GM18951 (cell line): ENCODE results near the gene PLA2G5.

Experiments used
- POLR2A ChIP-seq: IDR thresholded peaks from 4 replicates; pipeline ENCODE4 v1.6.1; 2011; ENCODE audit warnings: mild to moderate bottlenecking; ENCODE audit not compliant: insufficient read length, insufficient read depth; ENCODE audit errors: extremely low read depth
- in situ Hi-C: fragments of 300-500 bp; cut with MboI; formaldehyde crosslinking; loops from one replicate; pipeline ENCODE4 v1.12.0; 2022; ENCODE audit warnings: low sequenced_read_pairs, mixed read lengths, inconsistent platforms; ENCODE audit not compliant: unreplicated experiment

Gene PLA2G5

GRCh38 chr1:20074725-20075171 is 4.8 kb downstream of the PLA2G5 start:
- no peak for TF ChIP-seq POLR2A
- in situ Hi-C loops = no loop called here

DNA sequence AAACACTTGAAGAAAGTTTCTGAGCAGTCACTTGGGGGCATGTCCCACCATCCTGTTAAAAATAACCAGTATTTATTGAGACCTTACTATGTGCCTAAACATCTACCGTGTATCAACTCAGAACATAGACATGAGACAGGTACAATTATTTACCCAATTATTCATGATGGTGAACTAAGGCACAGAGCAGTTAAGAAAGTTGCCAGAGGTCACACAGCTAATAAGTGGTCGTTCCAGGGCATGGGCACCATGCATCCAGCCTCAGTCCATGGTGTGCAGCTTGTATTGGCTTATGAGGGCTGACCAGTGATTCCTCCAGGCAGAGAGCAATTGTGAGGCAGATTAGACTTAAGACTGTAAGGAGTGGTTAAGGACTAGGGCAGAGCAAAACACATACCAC is 5.4 kb downstream of the PLA2G5 start:
- in situ Hi-C loops = no loop called here
- no peak for TF ChIP-seq POLR2A

- in situ Hi-C loops = no loop called here
- no peak for TF ChIP-seq POLR2A
These were observed 6.2 kb downstream of the PLA2G5 start for GRCh38 chr1:20076223-20076622.

DNA sequence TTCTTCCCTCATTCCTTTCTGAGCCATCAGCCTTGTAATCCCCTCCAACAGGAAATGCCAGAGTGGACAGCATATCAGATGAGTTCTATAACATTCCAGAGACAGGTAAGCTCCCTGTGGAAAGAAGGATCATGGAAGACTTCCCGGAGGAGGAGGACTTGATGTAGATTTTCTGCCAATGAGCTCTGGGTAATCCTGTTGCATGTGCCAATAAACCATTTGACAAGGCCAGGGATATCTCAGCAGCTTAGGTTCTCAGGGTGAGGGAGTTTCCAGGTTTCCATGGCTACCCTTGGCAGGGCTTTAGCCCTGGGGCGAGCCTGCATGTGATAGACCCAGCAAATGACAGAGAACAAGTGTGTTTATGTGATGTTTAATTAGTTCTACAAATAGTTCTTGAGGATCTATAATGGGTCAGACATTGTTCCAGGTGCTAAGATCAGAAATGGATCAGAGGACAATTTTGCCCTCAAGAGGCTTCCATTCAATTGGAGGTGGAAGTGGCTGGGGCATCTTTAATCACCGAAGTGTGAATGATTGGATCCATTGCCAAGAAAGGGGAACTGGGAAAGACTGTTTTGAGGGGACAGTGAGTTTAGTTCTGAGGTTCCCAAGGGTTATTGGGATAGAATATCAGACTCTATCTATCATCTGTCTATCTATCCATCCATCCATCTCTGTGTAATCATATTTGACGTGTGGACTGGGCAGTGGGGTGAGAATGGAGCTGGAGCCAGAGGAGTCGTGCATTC is 6.9 kb downstream of the PLA2G5 start:
- in situ Hi-C loops = no loop called here

GRCh38 chr1:20078171-20078651 is 8.2 kb downstream of the PLA2G5 start:
- TF ChIP-seq POLR2A = no peak
- in situ Hi-C loops = no loop called here

More for the DNA sequence above, 6.9 kb downstream of the PLA2G5 start:
- TF ChIP-seq POLR2A = no peak

- TF ChIP-seq POLR2A = no peak
- in situ Hi-C loops = no loop called here
These were observed 8.7 kb downstream of the PLA2G5 start for GRCh38 chr1:20078711-20079110.

DNA sequence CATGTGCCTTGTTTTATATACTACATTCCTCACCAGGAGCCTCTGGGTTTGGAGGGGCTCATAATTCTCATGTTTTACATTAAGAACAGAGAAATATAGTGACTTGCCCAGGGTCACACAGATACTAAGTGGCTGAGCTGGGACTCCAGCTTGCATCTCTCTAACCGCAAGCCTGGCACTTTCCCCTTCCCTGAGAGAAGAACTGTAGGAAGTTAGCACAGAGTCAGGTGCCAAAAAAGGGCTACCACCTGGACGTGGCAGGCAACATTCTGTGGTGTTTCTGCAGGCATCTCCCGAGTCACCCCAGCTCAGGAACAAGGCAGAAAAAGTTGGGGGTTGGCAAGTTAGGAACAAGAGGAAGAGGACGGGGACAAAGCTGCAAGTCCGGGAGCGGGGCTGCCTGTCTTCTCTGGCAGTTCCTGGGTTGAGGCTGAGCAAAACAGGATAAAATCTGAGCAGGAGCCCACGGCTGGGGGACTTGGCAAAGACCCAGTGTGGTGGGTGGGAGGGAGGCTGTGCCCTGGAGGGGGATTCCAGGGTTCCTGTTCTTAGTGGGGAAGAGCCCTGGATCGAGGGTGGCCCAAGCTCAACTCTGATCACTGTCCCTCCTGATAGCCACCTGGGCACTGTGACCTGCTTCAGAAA is 9.8 kb downstream of the PLA2G5 start:
- no peak for TF ChIP-seq POLR2A
- in situ Hi-C loops = no loop called here

DNA sequence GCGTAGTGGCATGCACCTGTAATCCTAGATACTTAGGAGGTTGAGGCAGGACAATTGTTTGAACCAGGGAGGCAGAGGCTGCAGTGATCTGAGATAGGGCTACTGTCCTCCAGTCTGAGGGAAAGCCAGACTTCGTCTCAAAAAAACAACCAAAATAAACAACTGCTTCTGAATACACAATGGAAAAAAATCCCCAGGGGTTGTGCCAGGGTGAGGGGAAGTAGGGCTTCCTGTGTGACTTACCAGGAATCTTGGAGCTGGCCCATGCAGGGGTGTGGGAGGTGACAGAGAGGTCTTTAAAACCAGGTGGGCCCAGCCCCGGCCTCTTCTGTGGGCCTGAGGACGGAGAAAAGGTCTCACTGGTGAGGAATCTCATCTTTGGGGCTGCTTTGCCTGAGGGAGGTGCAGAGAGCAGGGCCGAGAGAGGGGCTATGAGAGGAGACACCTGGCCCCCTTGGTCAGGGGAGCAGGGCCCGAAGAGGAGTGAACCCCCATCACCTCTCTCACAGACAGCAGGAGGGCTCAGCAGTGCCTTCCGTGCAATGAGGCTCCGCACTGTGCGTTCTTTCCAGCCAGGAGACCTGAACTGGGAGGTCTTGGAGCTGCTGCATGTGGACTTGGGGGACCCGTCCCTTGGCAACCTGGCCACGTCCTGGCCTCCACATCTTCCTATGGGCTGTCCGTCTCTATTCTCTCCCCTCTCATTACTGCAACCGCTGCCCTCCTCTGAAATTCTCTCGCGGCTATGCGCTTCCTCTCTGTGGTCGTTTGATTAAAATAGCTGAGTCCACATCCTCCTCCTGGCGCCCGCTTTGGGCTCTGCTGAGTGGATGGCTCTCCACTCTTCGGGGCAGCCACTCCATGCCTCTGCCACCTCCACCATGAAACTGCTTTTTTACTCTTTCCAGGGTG is 10.7 kb downstream of the PLA2G5 start:
- in situ Hi-C loops = no loop called here
- no peak for TF ChIP-seq POLR2A

DNA sequence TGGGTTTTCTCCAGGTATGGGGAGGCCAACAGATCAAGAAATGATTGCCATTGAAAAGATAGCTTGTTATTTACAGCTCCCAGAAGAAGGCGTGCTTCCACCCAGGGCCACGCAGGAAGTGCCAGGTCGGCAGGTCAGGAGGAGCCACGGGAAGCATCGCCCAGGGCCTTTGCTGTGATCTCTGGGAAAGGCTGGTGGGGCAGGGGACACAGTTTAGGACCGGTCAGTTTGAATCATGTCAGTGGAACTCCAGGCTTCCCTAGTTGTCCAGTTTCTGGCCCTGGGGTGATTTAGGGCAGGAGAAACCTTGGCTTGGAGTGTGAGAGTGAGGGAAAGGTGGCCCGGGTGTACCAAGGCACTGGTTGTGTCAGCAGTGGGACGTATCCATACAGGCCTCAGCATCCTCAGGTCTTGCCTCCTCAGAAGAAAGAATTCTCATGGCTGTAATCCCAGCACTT is 11.4 kb downstream of the PLA2G5 start:
- in situ Hi-C loops = no loop called here
- no peak for TF ChIP-seq POLR2A

GRCh38 chr1:20082772-20083171 is 12.8 kb downstream of the PLA2G5 start:
- no peak for TF ChIP-seq POLR2A
- in situ Hi-C loops = no loop called here

- in situ Hi-C loops = no loop called here
- TF ChIP-seq POLR2A = no peak
These were observed 13.4 kb downstream of the PLA2G5 start for GRCh38 chr1:20083178-20083944.

- in situ Hi-C loops = no loop called here
- no peak for TF ChIP-seq POLR2A
These were observed 16.8 kb downstream of the PLA2G5 start for GRCh38 chr1:20086800-20087199.

- in situ Hi-C loops = no loop called here
- TF ChIP-seq POLR2A = no peak
These were observed 17.7 kb downstream of the PLA2G5 start for GRCh38 chr1:20087668-20088067.
